NCI-H510A treated with DMSO at 0.1 percent for 48 hours (cell line): ENCODE data around the gene PTTG1.
A peak's percentile ranks its signal among the peaks of the same experiment; 100 is the strongest.
"Not testable (repeated sequence)": the region's sequence is repeated elsewhere in the genome, so short reads cannot be mapped to it uniquely, and the experiment has no call there.

Experiments
- DNase-seq: peaks from one replicate; lab custom pipeline; 2025; lab: John Stamatoyannopoulos, UW

PTTG1 gene

GRCh38 chr5:160423099-160423498 is 1.4 kb downstream of the PTTG1 start:
- peak; percentile 52 for DNase-seq

GRCh38 chr5:160427607-160428006 is 6.0 kb downstream of the PTTG1 start:
- no peak for DNase-seq

DNA sequence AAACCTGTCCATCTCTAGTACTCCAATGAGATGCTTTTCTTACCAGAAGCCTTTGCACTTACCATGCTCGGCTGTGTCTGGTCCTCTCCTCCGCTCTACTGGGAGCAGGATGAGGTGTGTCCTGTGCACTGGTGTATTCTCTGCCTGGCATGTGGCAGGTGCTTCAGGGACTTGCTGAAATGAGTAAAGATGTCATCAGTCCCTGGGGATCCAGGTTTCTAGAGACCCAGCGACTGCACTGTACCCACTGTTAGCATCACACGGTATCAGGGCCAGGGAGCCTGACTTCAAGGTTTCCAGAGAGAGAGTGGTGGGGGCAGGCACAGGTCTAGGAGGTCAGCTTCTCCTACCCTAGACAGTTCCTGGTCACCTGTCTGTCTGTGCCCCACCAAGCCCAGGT is 10.5 kb downstream of the PTTG1 start:
- DNase-seq: no peak

DNA sequence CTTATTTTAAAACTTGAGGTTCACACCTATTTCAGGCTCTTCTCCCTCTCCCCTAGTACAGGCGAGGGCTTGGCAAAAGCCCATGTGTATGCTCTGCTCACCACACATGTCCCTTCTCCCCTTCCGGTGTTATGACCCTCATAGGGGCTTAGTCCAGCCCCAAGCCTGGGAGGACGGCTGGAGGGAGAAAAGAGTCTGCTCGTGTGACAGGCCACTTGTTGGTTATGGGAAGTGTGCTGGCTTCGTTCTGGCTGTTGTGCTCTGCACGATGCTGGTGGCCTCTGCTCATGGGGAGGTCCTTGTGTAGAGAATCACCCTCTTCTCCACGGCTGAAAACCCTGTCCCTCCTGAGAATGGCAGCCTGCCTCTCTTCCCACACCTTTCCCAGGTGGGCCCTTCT is 11.1 kb downstream of the PTTG1 start:
- DNase-seq: no peak

GRCh38 chr5:160434022-160434531 is 12.4 kb downstream of the PTTG1 start:
- no peak for DNase-seq

DNA sequence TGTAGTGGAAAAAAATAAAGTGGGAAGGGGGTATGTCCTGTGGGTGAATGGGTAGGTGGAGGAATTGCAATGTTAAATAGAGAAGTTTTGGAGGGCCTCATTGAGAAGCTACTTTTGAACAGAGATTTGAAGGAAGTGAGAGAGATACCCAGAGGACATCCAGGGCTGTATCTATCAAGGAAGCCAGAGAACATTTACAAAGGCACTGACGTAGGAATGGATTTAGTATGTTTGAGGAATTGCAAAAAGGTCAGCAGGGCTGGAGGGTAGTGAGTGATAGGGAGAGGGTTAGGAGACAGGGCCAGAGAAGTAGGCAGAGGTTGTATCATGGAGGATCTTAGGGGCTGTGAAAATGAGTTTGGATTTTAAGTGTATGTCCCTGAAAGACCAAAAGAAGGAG is 13.9 kb downstream of the PTTG1 start:
- no peak for DNase-seq

DNA sequence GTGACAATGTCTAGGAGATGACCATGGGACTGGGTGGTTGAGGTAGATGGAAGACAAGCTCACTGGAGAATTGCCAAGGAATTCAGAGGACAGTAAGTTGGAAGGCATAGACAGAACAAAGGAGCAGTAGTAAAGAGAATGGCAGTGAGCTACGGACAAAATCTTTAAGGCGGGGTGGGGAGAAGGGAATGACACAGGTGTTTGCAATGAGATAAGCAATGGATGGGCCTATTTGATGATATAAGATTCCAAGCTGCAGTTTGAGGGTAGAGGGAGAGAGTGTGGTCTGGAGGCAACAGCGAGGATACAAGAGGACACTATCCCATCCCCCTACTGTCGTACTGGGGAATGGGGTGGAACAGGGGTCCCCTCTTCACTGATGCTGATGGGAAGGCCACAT is 14.4 kb downstream of the PTTG1 start:
- no peak for DNase-seq

DNA sequence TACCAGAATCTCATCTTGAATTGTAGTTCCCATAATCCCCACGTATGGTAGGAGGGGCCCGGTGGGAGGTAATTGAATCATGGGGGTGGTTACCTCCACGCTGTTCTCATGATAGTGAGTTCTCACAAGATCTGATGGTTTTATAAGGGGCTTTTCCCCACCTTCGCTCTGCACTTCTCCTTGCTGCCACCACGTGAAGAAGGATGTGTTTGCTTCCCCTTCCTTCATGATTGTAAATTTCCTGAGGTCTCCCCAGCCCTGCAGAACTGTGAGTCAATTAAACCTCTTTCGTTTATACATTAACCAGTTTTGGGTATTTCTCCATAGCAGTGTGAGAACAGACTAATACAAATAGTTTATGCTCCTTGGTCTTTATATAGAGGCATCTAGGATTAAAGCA is 15.0 kb downstream of the PTTG1 start:
- DNase-seq: not testable (repeated sequence)

GRCh38 chr5:160437271-160437670 is 15.6 kb downstream of the PTTG1 start:
- no peak for DNase-seq

GRCh38 chr5:160438316-160439204 is 16.9 kb downstream of the PTTG1 start:
- DNase-seq: peak; percentile 60

DNA sequence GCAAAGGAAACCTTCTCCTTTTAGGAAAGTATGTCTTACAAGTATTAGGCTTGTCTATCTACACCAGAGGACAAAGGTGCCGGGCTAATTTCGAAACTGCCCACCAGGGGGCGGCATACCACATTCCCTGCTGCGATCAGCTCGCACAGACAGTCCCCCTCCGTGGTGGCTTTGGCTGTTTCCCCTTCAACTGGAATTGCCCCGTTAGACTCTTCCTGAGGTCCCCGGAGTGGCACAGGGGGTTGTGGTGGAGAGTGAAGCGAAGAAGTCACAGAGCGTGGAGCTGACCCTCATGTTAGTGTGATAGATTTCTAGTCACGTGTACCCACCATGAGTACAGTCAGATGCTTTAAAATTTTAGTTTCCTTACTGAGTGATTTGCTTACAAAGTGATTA is 17.5 kb downstream of the PTTG1 start:
- no peak for DNase-seq

GRCh38 chr5:160441311-160441781 is 19.7 kb downstream of the PTTG1 start:
- DNase-seq: no peak

DNA sequence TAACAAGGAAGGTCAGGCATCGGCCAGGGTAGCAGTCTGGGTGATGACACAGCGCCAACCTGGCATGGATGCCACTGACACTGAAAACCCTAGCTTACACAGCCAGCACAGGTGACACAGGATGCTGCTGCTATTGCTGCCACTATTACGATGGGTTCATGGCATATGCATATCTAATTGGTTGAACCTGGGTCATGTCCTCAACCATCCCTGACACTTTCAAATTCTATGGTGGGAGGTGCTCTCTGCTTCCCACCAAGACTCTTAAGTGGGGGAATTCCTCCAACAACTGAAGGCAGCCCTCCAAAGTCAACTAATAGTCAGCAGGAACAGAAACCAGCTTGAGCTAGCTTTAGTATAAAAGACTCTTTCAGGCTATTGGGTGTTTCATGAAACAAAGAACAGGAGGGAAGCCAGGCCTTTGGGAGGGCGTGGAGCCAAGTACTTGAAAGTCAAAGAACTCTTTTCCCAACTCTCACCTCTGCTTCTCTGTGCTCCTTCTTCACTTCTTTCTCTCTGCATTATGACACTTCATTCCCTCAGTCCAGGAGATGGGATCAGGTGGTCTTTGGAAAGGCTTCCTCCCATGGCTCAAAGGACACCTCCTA is 21.3 kb downstream of the PTTG1 start:
- DNase-seq: no peak

DNA sequence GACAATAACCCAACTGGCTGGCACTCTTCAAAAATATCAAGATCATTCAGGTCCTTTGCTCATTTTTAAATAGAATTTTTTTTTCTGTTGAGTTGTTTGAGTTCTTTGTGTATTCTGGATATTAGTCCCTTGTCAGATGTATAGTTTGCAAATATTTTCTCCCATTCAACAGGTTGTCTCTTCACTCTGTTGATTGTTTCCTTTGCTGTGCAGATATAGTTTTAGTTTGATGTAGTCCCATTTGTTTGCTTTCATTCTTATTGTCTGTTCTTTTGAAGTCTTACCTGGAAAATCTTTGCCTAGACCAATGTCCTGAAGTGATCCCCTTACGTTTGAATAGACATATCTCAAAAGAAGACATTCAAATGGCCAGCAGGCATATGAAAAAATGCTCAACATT is 22.8 kb downstream of the PTTG1 start:
- DNase-seq: no peak

DNA sequence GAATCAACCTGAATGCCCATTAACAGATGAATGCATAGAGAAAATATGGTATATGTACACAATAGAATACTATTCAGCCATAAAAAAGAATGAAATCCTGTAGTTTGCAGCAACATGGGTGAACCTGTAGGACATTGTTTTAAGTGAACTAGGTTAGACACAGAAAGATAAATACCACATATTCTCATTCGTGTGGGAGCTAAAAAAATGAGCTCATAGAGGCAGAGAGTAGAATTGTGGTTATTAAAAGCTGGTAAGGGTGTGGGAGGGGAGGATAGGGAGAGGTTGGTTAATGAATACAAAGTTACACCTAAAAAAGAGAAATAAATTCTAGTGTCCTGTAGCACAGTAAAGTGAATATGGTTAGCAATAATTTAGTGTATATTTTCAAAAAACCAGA is 23.5 kb downstream of the PTTG1 start:
- DNase-seq: no peak

DNA sequence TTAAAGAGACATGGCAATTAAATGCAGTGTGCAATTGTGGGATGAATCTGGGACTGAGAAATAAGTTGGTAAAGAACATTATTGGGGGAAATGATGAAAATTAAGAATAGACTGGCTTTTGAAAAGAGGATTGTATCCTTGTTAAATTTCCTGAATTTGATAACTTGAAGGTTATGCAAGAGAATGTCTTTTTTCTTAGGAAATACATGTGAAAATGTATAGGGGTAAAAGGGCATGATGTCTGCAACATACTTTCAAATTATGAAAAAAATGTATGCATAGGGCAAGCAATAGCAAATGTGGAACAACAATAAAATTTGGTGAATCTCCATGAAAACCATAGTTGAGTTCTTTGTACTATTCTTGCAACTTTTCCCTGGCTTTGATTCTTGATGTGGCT is 24.1 kb downstream of the PTTG1 start:
- no peak for DNase-seq

DNA sequence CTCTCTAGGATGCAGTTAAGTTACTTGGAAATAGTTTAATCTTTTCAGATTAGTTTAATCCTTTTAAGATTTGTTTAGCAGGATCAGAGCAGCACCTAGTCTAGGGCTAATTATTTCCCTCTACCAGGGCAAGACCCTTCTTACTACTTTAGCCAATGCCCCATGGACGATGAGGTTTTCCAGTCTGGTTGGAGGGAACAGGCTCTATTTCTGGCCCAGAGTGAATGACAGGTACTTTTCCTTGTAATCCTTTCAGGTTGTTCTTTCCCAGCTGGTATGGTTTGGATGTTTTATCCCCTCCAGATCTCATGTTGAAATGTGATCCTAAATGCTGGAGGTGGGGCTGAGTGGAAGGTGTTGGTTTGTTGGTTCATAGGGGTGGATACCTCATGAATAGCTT is 27.2 kb downstream of the PTTG1 start:
- no peak for DNase-seq

GRCh38 chr5:160449458-160449857 is 27.8 kb downstream of the PTTG1 start:
- DNase-seq: no peak

- DNase-seq: no peak
Measured at GRCh38 chr5:160450164-160450932, 28.7 kb downstream of the PTTG1 start.

GRCh38 chr5:160451281-160451680 is 29.6 kb downstream of the PTTG1 start:
- DNase-seq: no peak

- DNase-seq: no peak
Measured at GRCh38 chr5:160452036-160452435, 30.4 kb downstream of the PTTG1 start.

GRCh38 chr5:160452795-160453194 is 31.1 kb downstream of the PTTG1 start:
- DNase-seq: no peak

DNA sequence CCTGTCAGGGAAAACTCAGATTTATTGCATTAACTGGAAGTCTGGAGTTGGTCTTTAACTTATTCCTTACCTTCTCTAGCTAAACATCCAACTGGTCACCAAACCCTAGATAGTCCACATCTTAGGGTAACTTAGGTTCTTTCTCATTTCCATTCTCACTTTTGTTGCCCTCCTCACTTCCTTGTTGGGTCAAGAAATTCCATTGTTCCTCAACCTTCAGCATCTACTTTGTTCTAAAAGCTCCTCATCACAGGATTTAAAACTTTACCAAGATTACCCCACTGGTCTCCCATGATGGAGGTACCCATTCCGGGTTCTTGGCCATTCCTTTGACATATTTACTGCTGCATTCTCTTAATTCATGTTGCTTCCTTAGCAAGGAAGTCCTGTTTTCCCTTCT is 32.1 kb downstream of the PTTG1 start:
- no peak for DNase-seq
